ENCODE results near the gene OR2A14. TPM values are rescaled to one million over a fixed set of nuclear protein-coding genes. Genes with fewer than 3 reads are reported as not detected.

Gene OR2A14
- polyA plus RNA-seq, 3 donors: not detected

DNA sequence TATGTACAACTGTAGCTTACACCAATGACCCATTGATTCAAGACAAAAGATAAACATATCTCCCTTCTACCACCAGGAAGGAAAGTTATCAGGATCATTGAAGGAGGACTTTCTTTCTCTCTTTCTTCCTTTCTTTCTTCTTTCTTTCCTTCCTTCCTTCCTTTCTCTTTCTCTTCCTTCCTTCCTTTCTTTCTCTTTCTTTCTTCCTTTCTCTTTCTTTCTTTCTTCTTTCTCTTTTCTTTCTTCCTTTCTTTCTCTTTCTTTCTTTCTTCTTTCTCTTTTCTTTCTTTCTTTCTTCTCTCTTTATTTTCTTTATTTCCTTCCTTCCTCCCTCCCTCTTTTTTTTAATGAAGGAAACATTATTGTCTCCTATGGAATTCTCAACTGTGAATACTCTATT is 24.2 kb upstream of the OR2A14 start:
- no peak overlapping the region for H3K27ac Mint-ChIP-seq
- Histone ChIP-seq H2AFZ (ENCODE audit: insufficient read depth, low read depth, low read length, poor library complexity, severe bottlenecking) (no peak overlapping the region), H4K20me1 (ENCODE audit: insufficient read depth, low read length) (no peaks in the 10 kb centered on the region), H3K4me2 (replicated peaks; ENCODE audit: extremely low read depth, low read length, poor library complexity, severe bottlenecking) (no peak overlapping the region), H3K79me2 (ENCODE audit: insufficient read depth, low read length) (no peaks in the 10 kb centered on the region), H3K27me3 (ENCODE audit: control insufficient read depth in 2 of 2, insufficient read depth in 2 of 2, low read length in 2 of 2) (no peaks in the 10 kb centered on the region), H3K27ac (ENCODE audit: low read depth in 1 of 2, low read length in 2 of 2) (no peak overlapping the region), H3K9me3 (replicated peaks in 1 of 2; ENCODE audit: control insufficient read depth in 1 of 2, insufficient read depth in 1 of 2, low read length in 2 of 2) (peaks cover 0 to 7% of the 10 kb centered on the region in 2 donors), H3K4me3 (replicated peaks in 1 of 3; ENCODE audit: low read depth in 2 of 3, low read length in 3 of 3) (no peak overlapping the region), H3K4me1 (ENCODE audit: control insufficient read depth in 1 of 2, insufficient read depth in 2 of 2, low read length in 2 of 2) (no peaks in the 10 kb centered on the region), H3K36me3 (replicated peaks in 1 of 2; ENCODE audit: control insufficient read depth in 1 of 2, insufficient read depth in 2 of 2, low read length in 2 of 2) (no peaks in the 10 kb centered on the region), H3K9ac (ENCODE audit: insufficient read depth, low read length, poor library complexity, severe bottlenecking) (no peak overlapping the region)
- TF ChIP-seq, protein P1, sequence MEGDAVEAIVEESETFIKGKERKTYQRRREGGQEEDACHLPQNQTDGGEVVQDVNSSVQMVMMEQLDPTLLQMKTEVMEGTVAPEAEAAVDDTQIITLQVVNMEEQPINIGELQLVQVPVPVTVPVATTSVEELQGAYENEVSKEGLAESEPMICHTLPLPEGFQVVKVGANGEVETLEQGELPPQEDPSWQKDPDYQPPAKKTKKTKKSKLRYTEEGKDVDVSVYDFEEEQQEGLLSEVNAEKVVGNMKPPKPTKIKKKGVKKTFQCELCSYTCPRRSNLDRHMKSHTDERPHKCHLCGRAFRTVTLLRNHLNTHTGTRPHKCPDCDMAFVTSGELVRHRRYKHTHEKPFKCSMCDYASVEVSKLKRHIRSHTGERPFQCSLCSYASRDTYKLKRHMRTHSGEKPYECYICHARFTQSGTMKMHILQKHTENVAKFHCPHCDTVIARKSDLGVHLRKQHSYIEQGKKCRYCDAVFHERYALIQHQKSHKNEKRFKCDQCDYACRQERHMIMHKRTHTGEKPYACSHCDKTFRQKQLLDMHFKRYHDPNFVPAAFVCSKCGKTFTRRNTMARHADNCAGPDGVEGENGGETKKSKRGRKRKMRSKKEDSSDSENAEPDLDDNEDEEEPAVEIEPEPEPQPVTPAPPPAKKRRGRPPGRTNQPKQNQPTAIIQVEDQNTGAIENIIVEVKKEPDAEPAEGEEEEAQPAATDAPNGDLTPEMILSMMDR (IDR thresholded peaks at IDR 0.05): no peak
- no peak for DNase-seq
- H3K36me3 Mint-ChIP-seq: no peaks in the 10 kb centered on the region
- no peak overlapping the region for H3K4me3 Mint-ChIP-seq
- no peaks in the 10 kb centered on the region for H3K4me1 Mint-ChIP-seq
- intact Hi-C loops (cut with micrococcal nuclease): no loop called here
- peaks cover 0 to 2% (median 0%) of the 10 kb centered on the region in 3 donors for H3K27me3 Mint-ChIP-seq (ENCODE audit: low read depth in 3 of 3)
- H3K9me3 Mint-ChIP-seq: peaks cover 0 to 6% (median 0%) of the 10 kb centered on the region in 7 donors

DNA sequence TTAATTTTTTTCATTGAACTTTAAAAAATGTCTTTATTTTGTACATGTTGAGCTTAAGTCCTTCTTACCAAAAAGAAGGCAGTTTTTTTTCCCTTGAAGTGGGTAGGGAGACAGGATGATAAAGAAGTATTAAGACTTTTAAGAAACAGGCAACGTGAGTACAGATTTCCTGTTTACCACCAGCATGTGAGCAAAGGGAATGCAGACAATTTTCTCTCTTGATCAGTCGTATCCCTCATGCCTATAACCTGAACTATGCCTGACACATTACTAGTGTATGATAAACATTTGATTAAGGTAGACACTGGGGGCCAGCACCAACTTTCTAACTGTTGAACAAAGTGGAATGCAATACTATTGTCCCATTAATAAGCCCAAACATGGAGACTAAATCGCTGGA is 22.4 kb upstream of the OR2A14 start:
- no peaks in the 10 kb centered on the region for H3K4me1 ChIP-seq (ENCODE audit: control insufficient read depth in 1 of 2, insufficient read depth in 2 of 2, low read length in 2 of 2)
- H3K9me3 ChIP-seq (replicated peaks in 1 of 2; ENCODE audit: control insufficient read depth in 1 of 2, insufficient read depth in 1 of 2, low read length in 2 of 2): peaks cover 0 to 1% of the 10 kb centered on the region in 2 donors
- no peaks in the 10 kb centered on the region for H3K4me1 Mint-ChIP-seq
- no peak overlapping the region for H3K4me3 Mint-ChIP-seq
- no peak overlapping the region for H3K27ac Mint-ChIP-seq
- no peaks in the 10 kb centered on the region for H3K27me3 ChIP-seq (ENCODE audit: control insufficient read depth in 2 of 2, insufficient read depth in 2 of 2, low read length in 2 of 2)
- intact Hi-C loops (cut with micrococcal nuclease): no loop called here
- no peak overlapping the region for H3K9ac ChIP-seq (ENCODE audit: insufficient read depth, low read length, poor library complexity, severe bottlenecking)
- no peak overlapping the region for H3K4me3 ChIP-seq (replicated peaks in 1 of 3; ENCODE audit: low read depth in 2 of 3, low read length in 3 of 3)
- TF ChIP-seq, protein P1 (IDR thresholded peaks at IDR 0.05): no peak
- peaks cover 0 to 2% (median 0%) of the 10 kb centered on the region in 3 donors for H3K27me3 Mint-ChIP-seq (ENCODE audit: low read depth in 3 of 3)
- WGBS (ENCODE audit: insufficient coverage): no CpG with 5 or more reads among the region's 3 CpGs
- H2AFZ ChIP-seq (ENCODE audit: insufficient read depth, low read depth, low read length, poor library complexity, severe bottlenecking): no peak overlapping the region
- DNase-seq: no peak
- H3K4me2 ChIP-seq (replicated peaks; ENCODE audit: extremely low read depth, low read length, poor library complexity, severe bottlenecking): no peak overlapping the region
- H3K79me2 ChIP-seq (ENCODE audit: insufficient read depth, low read length): no peaks in the 10 kb centered on the region
- H3K9me3 Mint-ChIP-seq: peaks cover 0 to 4% (median 0%) of the 10 kb centered on the region in 7 donors
- H3K27ac ChIP-seq (ENCODE audit: low read depth in 1 of 2, low read length in 2 of 2): no peak overlapping the region
- no peaks in the 10 kb centered on the region for H4K20me1 ChIP-seq (ENCODE audit: insufficient read depth, low read length)
- H3K36me3 Mint-ChIP-seq: no peaks in the 10 kb centered on the region
- no peaks in the 10 kb centered on the region for H3K36me3 ChIP-seq (replicated peaks in 1 of 2; ENCODE audit: control insufficient read depth in 1 of 2, insufficient read depth in 2 of 2, low read length in 2 of 2)

Measured in CD14-positive monocyte (primary cell).